HL-60/S4 treated with retinoic acid at 250 ng/mL for 4 days and 3 days (cell line): ENCODE results near the gene EIF4E1B.

Experiments used
- in situ Hi-C: fragments of 300-500 bp; cut with MboI; formaldehyde crosslinking; loops from 2 replicates; pipeline ENCODE4 v1.7.0; 2022; ENCODE audit warnings: low sequenced_read_pairs

The EIF4E1B gene

DNA sequence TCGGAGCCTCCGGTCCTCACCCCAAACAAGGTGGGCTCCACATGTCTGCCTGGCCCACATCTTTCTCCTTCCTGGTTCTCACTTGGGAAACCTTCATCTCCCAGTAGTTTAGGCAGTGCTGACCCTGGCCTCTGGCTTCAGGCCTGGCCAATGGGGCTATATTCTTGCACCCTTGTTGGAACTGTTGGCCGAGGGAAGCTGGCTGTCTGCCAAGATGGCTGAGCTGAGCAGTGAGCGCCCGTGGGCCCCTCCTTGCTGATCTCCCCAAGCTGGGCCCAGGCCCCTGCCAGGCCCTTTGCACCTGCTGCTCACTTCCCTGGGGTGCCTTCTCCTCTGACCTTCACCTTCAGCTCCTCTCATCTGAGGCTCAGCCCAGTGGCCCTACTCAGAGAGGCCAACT lies 48.1 kb downstream of the EIF4E1B start:
- in situ Hi-C loops, result no loop called here

DNA sequence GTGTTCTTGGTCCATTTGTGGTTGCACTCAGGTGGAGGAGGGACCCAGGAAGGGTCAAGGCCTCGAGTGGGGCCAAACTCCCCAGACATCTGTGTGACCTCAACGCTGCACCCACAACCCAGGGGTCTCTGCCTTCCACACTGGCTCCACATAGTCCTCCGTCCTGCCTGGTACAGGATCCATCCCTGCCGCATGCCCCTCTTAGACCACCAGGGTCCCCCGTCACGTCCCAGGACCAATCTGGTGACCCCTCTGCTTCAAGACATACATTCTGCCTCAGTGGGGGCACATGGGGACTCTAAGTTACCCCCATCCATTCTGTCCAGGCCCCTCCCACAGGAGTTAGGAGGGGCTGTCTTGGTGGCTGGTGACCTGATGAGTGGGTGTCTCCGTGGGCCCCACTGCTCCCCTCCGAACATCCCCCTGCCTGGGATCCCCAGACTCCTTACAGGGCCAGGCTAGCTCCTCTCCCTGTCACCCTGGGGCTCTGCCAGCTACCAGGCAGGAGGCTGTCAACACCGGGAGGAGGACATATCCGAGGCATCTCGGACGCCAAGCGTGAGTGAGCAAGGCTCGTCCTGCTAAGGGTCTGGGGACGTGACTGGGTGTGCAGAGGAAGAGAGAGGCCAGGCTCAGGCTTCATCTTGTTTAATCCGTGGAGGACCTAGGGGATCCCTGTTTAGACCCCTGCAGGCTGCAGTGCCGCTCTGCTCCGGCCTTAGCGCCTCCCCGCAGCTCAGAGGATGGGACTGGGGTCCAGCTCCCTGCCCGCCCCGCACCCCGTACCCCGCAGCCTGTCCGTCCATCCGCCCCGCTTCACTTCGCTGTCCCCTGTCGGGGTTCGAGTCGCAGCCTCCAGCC lies 49.1 kb downstream of the EIF4E1B start:
- in situ Hi-C loops, result no loop called here

DNA sequence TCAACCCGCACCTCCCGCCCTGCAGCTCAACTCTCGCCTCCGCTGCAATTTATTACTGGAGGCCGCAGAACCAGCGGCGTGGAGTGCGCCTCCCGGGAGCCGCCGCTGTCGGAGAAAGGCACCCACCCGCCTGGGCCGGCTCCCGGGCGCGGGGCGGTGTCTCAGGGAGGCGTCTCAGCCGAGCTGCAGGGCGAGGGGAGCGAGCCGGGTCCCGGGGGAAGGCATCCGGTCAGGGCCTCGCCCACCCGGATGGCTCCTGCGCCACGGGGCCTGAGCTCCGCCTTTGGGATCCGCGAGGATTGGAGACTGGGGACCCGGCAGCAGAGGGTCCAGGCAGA lies 49.7 kb downstream of the EIF4E1B start:
- in situ Hi-C loops, result no loop called here

DNA sequence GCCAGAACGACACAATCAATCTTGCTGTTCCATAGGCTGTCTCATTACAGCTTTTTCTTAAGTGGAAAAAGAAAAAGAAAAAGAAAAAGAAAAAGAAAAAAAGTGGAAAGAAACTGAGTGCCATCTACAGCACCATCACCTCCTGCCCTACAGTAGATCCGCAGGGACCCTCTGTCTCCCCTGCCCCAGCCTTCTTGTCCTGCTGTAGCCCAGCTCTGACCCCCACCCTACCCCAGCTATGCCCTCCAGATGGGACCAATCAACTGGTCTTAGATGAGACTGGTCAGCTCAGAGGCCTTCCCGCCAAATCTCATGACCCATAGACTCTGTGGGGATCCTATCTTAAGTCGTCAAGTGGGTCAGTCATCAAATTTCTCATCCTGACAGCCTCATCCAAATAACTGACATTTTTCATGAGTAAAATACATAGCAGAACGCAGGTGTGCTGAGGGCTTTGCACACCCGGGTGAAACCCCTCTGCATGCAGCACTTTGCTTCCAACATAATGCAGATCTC lies 51.6 kb downstream of the EIF4E1B start:
- in situ Hi-C loops, result no loop called here

DNA sequence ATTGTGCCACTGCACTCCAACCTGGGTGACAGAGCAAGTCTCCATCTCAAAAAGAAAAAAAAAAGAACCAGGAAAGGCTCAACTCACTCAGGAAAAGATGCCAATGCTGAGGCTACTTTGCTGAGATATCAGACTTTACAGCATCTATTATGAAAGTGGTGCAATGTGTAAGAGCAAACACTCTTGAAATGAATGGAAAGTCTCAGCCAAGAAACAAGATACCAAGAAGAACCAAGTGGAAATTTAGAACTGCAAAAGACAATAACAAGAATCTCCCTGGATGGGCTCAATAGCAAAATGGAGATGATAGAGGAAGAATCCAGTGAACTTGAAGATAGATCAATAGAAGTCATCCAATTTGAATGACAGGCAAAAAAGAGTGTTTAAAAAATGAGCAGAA lies 54.5 kb downstream of the EIF4E1B start:
- in situ Hi-C loops, result no loop called here

DNA sequence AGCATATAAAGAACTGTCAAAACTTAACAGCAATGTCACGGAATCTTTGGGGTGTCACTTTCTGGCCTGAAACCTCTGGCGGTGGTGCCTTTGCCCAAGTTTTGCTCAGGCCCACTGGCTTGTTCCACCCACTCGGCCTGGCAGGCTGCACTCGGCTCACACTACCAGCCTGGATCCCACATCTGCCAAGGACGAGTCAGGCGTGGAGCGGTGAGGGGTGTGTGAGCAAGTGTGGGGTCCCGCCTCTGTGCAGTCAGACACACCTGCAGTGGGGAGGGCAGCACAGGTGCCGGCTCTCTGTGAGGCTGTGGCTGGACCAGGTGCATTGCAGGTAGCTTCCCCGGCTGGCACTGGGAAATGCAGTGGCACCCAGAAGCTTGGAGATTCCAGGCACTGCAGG lies 56.8 kb downstream of the EIF4E1B start:
- in situ Hi-C loops, result no loop called here

DNA sequence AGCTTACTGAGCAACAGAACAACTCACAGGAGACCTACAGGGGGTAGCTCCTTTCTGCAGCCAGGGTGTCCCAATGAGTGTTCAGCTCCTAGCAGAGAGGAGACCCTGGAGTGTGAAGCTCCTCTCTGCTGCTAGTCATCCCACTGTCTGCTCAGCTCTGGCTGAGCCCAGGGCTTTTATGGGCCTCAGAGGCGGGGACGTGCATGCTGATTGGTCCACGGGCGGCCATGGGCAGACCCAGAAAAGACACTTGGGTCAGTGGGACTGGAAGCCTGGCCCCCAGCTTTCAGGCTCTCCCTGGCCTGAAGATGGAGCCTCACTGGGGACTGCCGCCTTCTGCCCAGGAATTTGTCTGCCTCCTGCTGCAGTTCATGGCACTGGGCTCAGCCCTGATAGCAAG lies 57.4 kb downstream of the EIF4E1B start:
- in situ Hi-C loops, result no loop called here

DNA sequence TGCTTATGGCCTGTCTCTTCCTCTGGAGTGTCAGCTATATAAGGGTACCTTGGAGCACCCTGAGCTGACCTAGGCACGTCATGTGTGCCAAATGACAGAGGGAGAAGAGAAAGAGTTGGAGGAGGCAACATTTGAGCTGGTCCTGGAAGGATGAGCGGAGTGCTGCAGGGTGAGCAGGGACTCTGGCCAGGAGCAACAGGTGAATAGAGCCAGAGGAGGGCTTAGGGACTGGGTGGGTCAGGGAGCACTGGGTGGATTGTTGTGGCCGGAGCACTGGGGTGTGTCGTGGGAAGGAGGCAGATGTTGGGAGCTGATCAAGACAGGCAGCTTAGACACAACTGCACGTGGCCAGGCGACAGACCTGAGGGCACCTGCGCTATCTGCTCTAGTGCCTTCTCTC lies 60.4 kb downstream of the EIF4E1B start:
- in situ Hi-C loops, result no loop called here

DNA sequence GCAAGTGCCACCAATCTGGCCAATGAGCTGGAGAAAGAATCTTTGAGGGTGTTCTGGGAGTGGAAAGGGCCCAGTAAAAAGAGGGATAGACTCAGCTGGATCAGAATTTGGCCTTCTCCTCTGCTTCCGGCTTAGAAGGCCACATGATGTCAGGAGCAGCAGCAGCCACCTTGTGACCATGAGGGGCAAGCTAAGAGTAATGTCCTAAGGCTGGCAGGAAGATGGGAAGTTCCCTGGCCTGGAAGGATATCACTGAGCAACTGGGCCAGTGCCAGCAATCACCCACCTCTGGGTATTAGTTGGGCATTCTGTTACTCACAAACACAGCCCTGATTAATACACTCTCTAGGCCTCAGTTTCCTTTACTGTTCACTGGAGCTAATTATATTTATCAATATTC lies 61.0 kb downstream of the EIF4E1B start:
- in situ Hi-C loops, result no loop called here

DNA sequence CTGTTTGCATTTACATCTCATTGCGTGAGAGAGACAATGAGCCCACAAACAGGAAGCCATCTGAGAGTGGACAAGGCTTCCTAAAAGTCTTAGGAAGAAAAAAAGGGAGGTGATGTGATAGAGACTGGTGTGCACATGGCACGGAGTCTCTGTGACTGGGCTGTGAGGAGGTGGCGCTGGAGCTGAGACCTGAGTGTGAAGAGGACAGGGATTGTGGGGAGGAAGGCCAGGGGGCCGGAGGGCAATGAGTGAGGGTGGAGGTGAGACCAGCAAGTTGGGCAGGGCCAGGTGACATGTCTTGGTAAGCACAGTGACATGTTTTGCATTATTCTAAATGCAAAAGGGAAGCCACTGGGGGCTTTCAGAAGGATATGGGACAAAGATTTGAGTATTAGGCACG lies 61.9 kb downstream of the EIF4E1B start:
- in situ Hi-C loops, result no loop called here

DNA sequence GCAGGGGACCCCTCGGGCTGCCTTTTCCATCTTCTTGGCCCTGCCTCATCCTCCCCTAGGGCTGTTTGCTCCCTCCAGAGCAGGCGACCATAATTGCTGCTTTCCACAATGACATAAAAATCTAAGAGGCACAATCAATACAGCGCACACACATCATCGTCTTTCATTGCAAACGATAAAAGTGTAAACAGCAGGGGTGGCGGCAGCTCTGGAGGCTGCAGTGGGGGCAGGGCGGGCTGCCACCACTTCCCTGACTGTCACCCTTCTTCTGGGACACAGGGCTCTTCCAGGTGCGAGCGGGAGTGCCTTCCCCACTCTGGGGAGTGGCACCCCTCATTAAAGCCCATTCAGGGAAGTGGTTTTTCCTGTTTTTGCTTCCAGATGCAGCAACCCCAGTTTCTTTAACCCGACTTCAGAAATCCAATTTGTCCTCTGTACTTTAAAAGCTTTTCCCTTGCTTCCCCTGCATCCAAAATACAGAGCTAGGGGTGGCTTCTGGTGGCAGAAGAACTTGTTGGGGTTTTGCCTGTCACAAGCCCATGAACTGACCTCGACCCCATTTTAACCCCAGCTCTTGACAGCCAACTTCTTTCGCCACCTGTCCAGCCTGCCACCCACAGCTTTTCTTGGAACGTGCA lies 62.5 kb downstream of the EIF4E1B start:
- in situ Hi-C loops, result no loop called here

DNA sequence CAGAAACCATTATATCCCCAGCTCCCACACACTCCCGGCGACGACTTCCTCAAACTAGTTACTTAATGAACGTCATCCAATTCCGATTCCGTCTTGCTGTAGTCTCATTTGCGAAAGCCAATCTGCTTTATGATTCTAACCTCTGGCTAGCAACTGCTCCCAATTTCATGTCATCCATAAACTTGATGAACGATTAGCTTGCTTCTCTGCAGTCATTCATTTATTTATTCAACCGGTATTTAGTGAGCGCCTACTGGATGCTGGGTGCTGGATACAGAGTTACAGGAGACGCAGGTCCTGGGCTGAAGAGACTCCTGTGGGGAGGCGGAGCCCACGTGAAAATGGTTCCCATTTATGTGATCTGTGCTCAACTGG lies 63.0 kb downstream of the EIF4E1B start:
- in situ Hi-C loops, result no loop called here

DNA sequence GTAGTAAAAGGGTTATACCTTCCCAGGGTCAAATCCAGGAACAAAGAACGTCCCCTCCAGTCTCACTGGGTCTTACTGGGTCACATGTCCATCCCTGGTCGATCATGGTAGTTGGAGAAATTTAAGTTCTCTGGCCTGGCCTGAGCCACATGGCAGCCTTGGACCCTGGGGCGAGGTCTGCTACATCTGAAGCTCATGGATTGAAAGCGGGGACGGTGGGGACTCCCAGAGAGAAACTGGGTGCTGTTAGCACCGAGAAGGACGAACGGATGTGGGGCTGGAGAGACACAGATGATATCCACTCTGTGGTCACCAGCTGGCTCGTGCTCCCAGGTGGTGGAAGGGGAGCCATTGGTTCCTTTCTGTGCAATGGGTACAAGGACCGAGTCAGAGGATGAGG lies 63.7 kb downstream of the EIF4E1B start:
- in situ Hi-C loops, result no loop called here

DNA sequence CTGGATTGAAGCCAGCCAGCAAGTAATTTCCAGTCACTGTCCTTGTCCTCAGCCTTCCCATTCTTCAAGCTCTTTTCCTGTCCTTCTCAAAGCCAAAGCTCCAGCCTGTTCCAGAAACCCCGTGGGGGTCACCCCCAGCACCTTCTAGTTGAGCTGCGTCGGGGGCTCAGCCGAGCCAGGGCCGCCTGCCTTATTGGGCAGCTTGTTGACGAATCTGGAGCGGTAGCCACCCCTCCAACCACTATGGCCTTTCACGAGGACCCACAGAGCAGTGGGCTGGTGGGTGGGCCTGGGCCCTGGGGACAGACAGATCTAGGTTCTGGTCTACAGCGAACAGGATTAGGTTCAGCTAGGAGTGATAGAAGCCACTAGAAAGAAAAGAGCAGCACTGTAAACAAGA lies 64.2 kb downstream of the EIF4E1B start:
- in situ Hi-C loops, result no loop called here

DNA sequence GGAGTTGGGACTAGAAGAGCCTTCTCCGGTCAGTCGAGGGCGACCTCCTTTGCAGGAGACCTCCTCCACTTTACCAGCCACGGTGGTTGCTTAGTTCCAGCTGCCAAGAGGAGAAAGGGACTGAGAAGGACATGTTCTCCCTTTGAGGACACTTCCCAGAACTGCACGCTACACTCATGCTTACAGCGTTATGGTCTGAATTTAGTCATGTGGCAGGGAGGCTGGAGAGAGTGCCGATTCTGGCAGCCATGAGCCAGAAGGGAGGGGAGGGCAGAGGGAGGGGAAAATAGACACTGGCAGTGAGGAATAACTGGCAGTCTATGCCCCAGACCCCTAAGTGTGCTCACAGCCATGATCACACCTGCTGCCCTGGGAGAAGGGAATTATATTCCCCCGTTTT lies 64.6 kb downstream of the EIF4E1B start:
- in situ Hi-C loops, result no loop called here
